AG09319 (cell line): ENCODE data around the gene PER1.
A peak's percentile ranks its signal among the peaks of the same experiment; 100 is the strongest.

ENCODE experiments used
- DNase-seq: peaks from one replicate; pipeline ENCODE4 v3.0.0-alpha.2; 2010; ENCODE audit warnings: low read depth; ENCODE audit errors: extremely low read depth
- TF ChIP-seq, protein P1 (sequence below): IDR thresholded peaks from 2 replicates; pipeline ENCODE4 v1.5.1; 2011; ENCODE audit warnings: low read depth, mild to moderate bottlenecking, inconsistent platforms, low read length, moderate library complexity

PER1 gene

DNA sequence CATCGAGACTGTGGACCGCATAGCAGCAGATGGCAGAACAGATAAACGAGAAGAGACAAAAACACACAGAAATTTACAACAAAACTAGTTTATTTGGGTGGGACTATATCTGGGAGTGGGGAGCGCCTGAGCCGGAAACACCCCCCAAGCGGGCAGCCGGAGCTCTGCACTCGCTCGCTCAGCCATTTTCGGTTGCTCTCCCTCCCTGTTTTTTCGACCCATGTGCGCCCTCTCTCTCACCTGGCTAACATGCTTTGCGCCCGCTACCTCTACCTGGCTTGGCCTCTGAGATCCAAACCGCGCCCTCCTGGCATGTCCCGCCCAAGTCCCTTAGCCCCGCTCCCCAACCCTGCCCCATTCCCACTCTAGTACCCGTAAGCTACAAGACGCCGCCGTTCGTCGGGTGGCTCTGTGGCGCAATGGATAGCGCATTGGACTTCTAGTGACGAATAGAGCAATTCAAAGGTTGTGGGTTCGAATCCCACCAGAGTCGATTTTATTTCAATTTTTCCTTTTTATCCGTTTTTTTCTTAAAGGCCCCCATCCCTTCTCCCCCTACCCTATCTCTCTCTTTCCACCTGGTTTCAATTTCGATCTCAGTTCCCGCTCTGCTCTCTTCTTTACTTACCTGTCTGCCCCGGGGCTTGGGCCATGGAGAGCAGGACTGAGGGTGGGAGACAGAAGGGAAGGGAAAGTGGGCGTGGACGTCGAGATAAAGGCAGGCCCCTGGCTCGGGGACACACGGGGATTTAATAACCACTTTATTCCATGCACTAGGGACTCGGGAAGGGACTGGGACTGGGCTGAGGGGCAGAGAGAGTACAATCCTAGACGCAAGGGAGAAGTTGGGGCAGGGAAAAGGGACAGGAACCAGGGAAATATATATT, 31.4 kb downstream of the PER1 start:
- TF ChIP-seq, protein P1, sequence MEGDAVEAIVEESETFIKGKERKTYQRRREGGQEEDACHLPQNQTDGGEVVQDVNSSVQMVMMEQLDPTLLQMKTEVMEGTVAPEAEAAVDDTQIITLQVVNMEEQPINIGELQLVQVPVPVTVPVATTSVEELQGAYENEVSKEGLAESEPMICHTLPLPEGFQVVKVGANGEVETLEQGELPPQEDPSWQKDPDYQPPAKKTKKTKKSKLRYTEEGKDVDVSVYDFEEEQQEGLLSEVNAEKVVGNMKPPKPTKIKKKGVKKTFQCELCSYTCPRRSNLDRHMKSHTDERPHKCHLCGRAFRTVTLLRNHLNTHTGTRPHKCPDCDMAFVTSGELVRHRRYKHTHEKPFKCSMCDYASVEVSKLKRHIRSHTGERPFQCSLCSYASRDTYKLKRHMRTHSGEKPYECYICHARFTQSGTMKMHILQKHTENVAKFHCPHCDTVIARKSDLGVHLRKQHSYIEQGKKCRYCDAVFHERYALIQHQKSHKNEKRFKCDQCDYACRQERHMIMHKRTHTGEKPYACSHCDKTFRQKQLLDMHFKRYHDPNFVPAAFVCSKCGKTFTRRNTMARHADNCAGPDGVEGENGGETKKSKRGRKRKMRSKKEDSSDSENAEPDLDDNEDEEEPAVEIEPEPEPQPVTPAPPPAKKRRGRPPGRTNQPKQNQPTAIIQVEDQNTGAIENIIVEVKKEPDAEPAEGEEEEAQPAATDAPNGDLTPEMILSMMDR: peak; percentile 30
- DNase-seq: no peak

DNA sequence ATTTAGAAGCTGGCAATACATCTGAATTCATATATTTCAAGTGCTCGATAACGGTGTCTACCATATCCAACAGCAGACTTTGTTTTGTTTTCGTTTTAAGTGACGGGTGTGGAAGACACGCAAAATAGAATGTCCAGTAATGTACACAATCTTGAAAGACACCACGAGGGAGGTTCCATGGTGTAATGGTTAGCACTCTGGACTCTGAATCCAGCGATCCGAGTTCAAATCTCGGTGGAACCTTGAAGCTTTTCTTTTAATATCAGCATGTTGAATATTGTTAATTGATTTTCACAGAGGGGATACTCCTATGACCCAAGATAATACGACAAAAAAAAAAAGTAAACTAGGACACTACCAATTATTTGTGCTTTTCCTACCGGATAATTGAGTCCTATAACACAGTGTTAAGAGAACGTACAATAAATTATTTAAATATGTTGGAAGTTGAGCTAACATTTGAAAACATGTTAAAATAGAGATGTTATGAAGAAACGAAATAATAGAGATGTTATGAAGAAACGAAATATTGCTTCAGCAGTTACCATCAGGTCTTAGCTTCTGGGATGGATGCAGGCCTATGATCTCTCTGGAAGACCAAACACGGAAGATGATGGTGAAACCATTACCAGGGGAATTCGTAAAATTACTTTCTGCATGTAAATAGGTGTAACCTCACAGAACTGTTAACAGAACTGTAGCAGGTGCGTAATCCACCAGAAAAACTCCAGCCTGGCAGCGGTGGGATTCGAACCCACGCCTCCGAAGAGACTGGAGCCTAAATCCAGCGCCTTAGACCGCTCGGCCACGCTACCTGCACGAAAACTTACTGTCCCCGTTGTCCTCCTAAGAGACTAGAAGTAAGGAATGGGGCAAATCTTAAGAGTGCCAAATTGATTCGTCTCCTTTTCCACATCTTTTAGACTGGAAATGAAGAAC, 32.4 kb downstream of the PER1 start:
- DNase-seq: peak; percentile 87

DNA sequence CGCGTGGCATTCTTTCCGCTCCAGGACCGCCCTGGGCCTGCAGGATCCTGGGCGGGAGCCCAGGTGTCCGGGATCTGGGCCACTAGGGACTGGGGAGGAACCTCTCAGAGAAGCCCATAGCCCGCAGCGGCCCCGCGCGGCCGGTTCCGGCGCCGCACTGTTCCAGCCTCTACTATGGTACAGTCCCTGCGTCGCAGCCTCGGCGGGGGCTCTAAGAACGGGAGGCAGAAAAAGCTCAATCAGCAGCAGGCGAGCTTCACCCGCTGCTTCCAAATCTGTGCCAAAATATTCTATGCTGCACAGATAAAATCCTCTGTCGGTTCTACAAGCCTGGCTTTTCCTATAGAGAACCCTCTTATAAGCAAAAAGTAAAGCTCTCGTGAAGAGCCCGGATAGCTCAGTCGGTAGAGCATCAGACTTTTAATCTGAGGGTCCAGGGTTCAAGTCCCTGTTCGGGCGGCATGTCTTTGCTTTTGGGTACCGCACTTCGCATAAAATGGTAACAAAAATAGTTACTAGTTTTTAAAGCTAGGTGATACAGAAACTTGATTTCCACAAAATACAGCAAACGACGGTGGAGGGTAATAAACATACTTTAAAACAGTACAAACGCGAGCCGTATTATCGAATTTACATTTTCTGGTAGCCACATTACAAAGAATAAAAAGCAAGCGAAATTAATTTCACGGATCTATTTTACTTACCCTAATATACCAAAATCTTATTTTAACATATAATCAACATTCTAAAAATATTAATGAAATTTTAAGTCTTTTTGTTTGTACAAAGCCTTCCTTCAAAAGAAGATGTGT, 33.2 kb downstream of the PER1 start:
- TF ChIP-seq, protein P1: peak; percentile 92
- DNase-seq: peak; percentile 58

More for the DNA sequence above, 32.4 kb downstream of the PER1 start:
- TF ChIP-seq, protein P1: no peak

DNA sequence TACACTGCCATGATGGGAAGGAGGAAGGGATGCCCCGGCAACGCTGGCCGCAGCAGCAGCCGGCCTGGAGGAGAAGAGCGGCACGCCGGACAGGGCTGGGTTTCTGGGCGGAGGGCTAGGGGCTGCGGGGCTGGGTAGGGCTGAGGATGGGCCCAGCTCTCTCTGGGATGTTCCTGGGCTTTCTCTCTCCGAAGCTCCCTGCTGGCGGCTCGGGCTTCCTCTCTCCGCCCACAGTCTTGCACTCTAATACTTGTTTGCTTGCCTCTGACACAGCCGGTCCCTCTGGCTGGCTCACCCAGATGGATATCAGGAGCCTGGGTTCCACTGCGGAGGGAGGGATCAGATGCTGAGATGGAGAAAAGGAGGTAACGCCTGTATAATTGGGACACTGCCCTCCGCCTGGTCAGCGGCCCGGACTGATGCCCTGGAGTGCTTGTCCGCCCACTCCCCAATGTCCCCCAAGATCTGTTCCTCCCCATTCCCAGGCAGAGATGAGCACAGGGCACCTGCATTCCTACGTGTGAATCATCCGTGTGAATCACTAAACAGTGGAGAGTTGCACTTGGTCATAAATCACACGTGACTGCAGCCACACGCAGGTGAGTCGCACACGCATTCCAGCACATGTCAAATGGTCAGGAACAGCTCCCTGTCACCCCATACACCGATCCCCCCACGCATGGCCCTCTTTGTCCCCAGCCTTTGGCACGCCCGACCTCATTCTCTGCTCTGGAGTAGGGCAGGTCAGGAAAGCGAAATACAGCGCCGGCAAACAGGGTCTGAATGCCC, 34.0 kb downstream of the PER1 start, which contains the start of gene ALOXE3:
ALOXE3 (minus strand) TSS at position 535 of the 789 bp plus-strand sequence; CDS start at position 11, 524 bp downstream.
- no peak for DNase-seq
- TF ChIP-seq, protein P1: no peak

DNA sequence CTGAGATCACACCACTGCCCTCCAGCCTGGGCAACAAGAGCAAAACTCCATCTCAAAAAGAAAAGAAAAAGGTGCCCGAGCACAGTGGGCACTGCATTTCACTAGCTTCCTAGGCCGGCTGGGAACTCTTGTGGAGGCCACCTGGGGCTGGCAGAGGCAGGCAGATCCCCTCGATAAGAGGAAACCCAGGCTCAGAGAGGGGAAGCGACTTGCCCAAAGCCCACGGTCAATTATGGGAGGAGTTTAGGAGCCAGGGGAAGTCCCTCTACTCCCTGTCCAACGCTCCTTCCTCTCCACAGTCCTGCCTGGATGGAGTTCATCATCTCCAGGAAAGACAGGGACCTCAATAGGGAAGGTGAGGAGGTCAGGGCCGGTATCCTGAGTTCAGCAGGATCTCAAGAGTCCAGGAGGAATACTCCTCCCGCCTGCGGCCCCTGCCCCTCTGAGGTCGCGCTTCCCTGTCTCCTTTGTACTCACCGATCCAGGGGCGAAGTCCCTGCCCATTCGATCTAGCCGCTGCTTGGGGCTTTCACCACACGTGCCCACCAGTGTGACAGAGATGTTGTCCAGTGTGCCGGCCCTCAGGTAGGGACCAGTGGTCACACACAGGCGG, 34.7 kb downstream of the PER1 start:
- no peak for DNase-seq
- TF ChIP-seq, protein P1: no peak

DNA sequence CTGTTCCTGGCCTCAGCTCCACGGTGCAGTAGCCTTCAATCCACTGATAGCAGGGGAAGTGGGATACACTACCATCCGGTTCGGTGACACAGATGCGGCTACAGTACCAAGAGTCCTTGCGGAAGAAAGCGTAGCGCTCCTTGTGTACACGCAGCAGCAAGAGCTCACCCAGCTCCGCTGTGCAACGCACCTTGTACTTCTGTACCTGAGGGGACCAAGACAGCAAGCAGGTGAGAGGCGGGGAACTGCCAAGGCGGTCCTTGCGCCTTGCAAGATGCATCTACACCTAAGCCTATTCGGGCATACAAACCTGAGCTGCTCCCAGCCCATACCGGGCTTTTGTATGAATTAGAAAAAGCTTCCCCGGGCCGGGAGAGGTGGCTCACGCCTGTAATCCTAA, 35.4 kb downstream of the PER1 start:
- TF ChIP-seq, protein P1: no peak
- DNase-seq: no peak
